GM12878 (cell line): ENCODE results near the gene SNX19. TPM values are rescaled to one million over a fixed set of nuclear protein-coding genes. Genes with fewer than 3 reads are reported as not detected.

ENCODE experiments used
- BCL11A ChIP-seq: IDR thresholded peaks from 2 replicates; pipeline ENCODE4 v1.6.1; 2011; ENCODE audit warnings: low read depth, low read length
- BHLHE40 ChIP-seq, 2 experiments: fragments of 450-650 bp in 1 of 2; IDR thresholded peaks; 2 replicates each; pipeline ENCODE4 v1.6.1; 2011 to 2017; ENCODE audit warnings: low read depth in 2 of 2, borderline replicate concordance in 1 of 2, improper control_type of control experiment in 1 of 2, low read length in 1 of 2, mild to moderate bottlenecking in 1 of 2
- CREM ChIP-seq: IDR thresholded peaks from 2 replicates; pipeline ENCODE4 v1.6.1; 2014; ENCODE audit warnings: antibody characterized with exemption, low read depth
- CTCF ChIP-seq, 3 experiments: IDR thresholded peaks in 2 of 3; conservative IDR thresholded peaks in 1 of 3; 2 replicates each; pipeline ENCODE4 v1.5.1; 2011; ENCODE audit warnings: low read depth in 3 of 3, low read length in 3 of 3, mild to moderate bottlenecking in 3 of 3, control low read depth in 2 of 3, moderate library complexity in 2 of 3, inconsistent platforms in 1 of 3, mixed read lengths in 1 of 3; ENCODE audit not compliant: control insufficient read depth in 2 of 3, insufficient read depth in 1 of 3; ENCODE audit errors: extremely low read depth in 1 of 3
- ETV6 ChIP-seq, 2 experiments: fragments of 450-650 bp in 1 of 2; IDR thresholded peaks in 1 of 2; conservative IDR thresholded peaks in 1 of 2; 2 replicates each; pipeline ENCODE4 v1.6.1; 2014; ENCODE audit warnings: antibody characterized with exemption in 1 of 2, borderline replicate concordance in 1 of 2, low read depth in 1 of 2, mild to moderate bottlenecking in 1 of 2, moderate library complexity in 1 of 2
- IRF3 ChIP-seq: fragments of 450-650 bp; IDR thresholded peaks from 2 replicates; pipeline ENCODE4 v1.6.1; 2014; ENCODE audit warnings: mild to moderate bottlenecking
- MAX ChIP-seq: IDR thresholded peaks from 2 replicates; pipeline ENCODE4 v1.6.1; 2012; ENCODE audit warnings: low read depth, low read length, improper control_type of control experiment
- MTA2 ChIP-seq: fragments of 450-650 bp; IDR thresholded peaks from 2 replicates; pipeline ENCODE4 v1.6.1; 2016; ENCODE audit warnings: low read depth, mild to moderate bottlenecking, moderate library complexity
- NFXL1 ChIP-seq: fragments of 450-650 bp; IDR thresholded peaks from 2 replicates; pipeline ENCODE4 v1.6.1; 2017; ENCODE audit warnings: antibody characterized with exemption, mild to moderate bottlenecking, borderline replicate concordance
- NRF1 ChIP-seq: conservative IDR thresholded peaks from 2 replicates; pipeline ENCODE4 v1.6.1; 2011; ENCODE audit warnings: mild to moderate bottlenecking, low read depth, low read length, improper control_type of control experiment
- POLR2AphosphoS5 ChIP-seq: IDR thresholded peaks from 2 replicates; pipeline ENCODE4 v1.6.1; 2011; ENCODE audit warnings: mild to moderate bottlenecking, low read length, inconsistent platforms
- POU2F2 ChIP-seq: IDR thresholded peaks from 3 replicates; pipeline ENCODE4 v1.6.1; 2011; ENCODE audit warnings: low read depth, mild to moderate bottlenecking, low read length, borderline replicate concordance
- RFX5 ChIP-seq: IDR thresholded peaks from 2 replicates; pipeline ENCODE4 v1.6.1; 2011; ENCODE audit warnings: low read depth, low read length, improper control_type of control experiment
- SIX5 ChIP-seq: IDR thresholded peaks from 2 replicates; pipeline ENCODE4 v1.6.1; 2011; ENCODE audit warnings: mild to moderate bottlenecking, low read depth, low read length, moderate library complexity; ENCODE audit not compliant: severe bottlenecking
- STAT1 ChIP-seq: fragments of 450-650 bp; conservative IDR thresholded peaks from 2 replicates; pipeline ENCODE4 v1.6.1; 2014; ENCODE audit warnings: antibody characterized with exemption, mild to moderate bottlenecking
- STAT3 ChIP-seq: IDR thresholded peaks from 2 replicates; pipeline ENCODE4 v1.6.1; 2011; ENCODE audit warnings: low read depth, low read length, improper control_type of control experiment
- polyA plus RNA-seq, 11 experiments: library from polyadenylated mRNA; depleted of rRNA in 4 of 11; unstranded in 6 of 11; stranded (reverse) in 5 of 11; fragments of >200 nt; fragmentation: Nextera tagmentation in 4 of 11; fragmentation: Illumina TruSeq in 1 of 11; extraction: Ambion mirVana in 4 of 11; extraction: Trizol in 1 of 11; gene quantifications; 1 replicate in 1 of 11; 2 replicates in 10 of 11; pipeline versions ENCODE4 v1.2.1 to v1.2.3, GENCODE V29; 2011 to 2016; ENCODE audit warnings: inconsistent platforms in 2 of 11, missing spikeins in 2 of 11, low read depth in 1 of 11
- total RNA-seq, 4 experiments: library from RNA; depleted of rRNA in 3 of 4; stranded (reverse); fragments of >200 nt in 3 of 4; fragmentation: Illumina TruSeq in 1 of 4; extraction: Trizol in 1 of 4; gene quantifications; 2 replicates each; pipeline versions ENCODE4 v1.2.1 to v1.2.3, GENCODE V29; 2013 to 2021
- TF ChIP-seq, protein P1 (sequence below): fragments of 450-650 bp; IDR thresholded peaks from 2 replicates; pipeline ENCODE4 v1.6.1; 2017; ENCODE audit warnings: mild to moderate bottlenecking, moderate library complexity
- TF ChIP-seq, protein P2 (sequence below): fragments of 150-350 bp; IDR thresholded peaks from 2 replicates; pipeline ENCODE4 v1.6.1; 2014; ENCODE audit warnings: mild to moderate bottlenecking, low read depth, low read length

SNX19 gene
- total and polyA plus RNA-seq, 10 of the 15 experiments (the other 5 are each of a cell fraction or from before 2014, with no cell fraction given) = 3.0 to 46.9 (median 30.4) TPM

DNA sequence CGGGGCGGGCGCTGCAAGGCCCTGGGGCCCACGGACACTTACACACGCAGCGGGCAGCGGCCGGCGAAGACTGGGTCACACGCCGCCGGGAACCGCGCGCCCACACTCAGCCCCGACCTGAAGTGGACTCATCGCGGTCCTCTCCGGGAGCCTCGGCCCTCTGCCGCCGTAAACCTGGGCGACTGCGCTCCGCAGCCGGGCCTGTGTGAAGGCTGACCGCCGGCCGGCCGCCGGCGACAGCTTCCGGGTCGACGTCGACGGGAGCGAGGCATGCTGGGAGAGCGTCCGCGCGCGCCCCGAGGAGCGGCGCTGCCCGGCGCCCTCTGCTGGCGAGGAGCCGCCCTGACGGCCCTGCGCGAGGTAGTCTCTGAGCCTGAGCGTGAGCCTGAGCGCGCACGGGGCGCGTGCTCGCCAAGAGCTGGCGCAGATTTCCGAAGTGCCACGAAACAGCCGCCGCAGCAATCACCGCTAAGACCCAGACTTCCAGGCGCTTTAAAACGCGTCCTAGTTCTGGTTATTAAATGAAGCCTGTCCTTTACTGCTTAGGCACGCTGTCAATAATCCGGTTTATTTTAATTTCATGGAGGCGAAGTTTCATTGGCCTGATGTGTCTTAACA is at the start of gene SNX19 (continued):
- TF ChIP-seq CTCF (IDR thresholded peaks at IDR 0.05 in 2 of 3, conservative IDR thresholded peaks at IDR 0.05 in 1 of 3; ENCODE audit: control insufficient read depth in 2 of 3, extremely low read depth in 1 of 3, insufficient read depth in 1 of 3, low read depth in 3 of 3, low read length in 3 of 3) (peak; percentile 89 to 99 (median 97); a peak in 5 of 6 replicates), MAX (peak; percentile 88), NRF1 (0 out of 2 replicates have a peak, but pooled peaks have one; percentile 30), ETV6 (conservative IDR thresholded peaks at IDR 0.05 in 1 of 2, IDR thresholded peaks at IDR 0.05 in 1 of 2; ENCODE audit: borderline replicate concordance in 1 of 2, low read depth in 1 of 2) (no peak), POLR2AphosphoS5 (peak; percentile 92), NFXL1 (no peak), IRF3 (0 out of 2 replicates have a peak, but pooled peaks have one; percentile 36), BHLHE40 (IDR thresholded peaks at IDR 0.05; ENCODE audit: borderline replicate concordance in 1 of 2, low read depth in 2 of 2, low read length in 1 of 2) (peak; percentile 71 to 87; a peak in 3 of 4 replicates), BCL11A (no peak), RFX5 (peak; percentile 9; the same call in 1 of the 2 replicates), STAT3 (no peak), POU2F2 (peak; percentile 60; the same call in 1 of the 3 replicates), SIX5 (peak; percentile 32), CREM (peak; percentile 71), STAT1 (peak; percentile 48; the same call in 1 of the 2 replicates), MTA2 (no peak)
- TF ChIP-seq, protein P1, sequence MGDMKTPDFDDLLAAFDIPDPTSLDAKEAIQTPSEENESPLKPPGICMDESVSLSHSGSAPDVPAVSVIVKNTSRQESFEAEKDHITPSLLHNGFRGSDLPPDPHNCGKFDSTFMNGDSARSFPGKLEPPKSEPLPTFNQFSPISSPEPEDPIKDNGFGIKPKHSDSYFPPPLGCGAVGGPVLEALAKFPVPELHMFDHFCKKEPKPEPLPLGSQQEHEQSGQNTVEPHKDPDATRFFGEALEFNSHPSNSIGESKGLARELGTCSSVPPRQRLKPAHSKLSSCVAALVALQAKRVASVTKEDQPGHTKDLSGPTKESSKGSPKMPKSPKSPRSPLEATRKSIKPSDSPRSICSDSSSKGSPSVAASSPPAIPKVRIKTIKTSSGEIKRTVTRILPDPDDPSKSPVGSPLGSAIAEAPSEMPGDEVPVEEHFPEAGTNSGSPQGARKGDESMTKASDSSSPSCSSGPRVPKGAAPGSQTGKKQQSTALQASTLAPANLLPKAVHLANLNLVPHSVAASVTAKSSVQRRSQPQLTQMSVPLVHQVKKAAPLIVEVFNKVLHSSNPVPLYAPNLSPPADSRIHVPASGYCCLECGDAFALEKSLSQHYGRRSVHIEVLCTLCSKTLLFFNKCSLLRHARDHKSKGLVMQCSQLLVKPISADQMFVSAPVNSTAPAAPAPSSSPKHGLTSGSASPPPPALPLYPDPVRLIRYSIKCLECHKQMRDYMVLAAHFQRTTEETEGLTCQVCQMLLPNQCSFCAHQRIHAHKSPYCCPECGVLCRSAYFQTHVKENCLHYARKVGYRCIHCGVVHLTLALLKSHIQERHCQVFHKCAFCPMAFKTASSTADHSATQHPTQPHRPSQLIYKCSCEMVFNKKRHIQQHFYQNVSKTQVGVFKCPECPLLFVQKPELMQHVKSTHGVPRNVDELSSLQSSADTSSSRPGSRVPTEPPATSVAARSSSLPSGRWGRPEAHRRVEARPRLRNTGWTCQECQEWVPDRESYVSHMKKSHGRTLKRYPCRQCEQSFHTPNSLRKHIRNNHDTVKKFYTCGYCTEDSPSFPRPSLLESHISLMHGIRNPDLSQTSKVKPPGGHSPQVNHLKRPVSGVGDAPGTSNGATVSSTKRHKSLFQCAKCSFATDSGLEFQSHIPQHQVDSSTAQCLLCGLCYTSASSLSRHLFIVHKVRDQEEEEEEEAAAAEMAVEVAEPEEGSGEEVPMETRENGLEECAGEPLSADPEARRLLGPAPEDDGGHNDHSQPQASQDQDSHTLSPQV = peak; percentile 86
- TF ChIP-seq, protein P2, sequence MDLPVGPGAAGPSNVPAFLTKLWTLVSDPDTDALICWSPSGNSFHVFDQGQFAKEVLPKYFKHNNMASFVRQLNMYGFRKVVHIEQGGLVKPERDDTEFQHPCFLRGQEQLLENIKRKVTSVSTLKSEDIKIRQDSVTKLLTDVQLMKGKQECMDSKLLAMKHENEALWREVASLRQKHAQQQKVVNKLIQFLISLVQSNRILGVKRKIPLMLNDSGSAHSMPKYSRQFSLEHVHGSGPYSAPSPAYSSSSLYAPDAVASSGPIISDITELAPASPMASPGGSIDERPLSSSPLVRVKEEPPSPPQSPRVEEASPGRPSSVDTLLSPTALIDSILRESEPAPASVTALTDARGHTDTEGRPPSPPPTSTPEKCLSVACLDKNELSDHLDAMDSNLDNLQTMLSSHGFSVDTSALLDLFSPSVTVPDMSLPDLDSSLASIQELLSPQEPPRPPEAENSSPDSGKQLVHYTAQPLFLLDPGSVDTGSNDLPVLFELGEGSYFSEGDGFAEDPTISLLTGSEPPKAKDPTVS = no peak
